Measurements from ENCODE around the gene CAMTA1.
"Not testable (repeated sequence)": the region's sequence is repeated elsewhere in the genome, so short reads cannot be mapped to it uniquely, and the experiment has no call there.

Gene CAMTA1

GRCh38 chr1:6917067-6917466 lies 131.8 kb downstream of the CAMTA1 start:
- H3K36me3 Mint-ChIP-seq (ENCODE audit: low read depth) = no peaks in the 10 kb centered on the region
- DNase-seq = no peak
- no peak overlapping the region for H3K4me3 Mint-ChIP-seq
- no peaks in the 10 kb centered on the region for H3K4me1 Mint-ChIP-seq (ENCODE audit: low read depth)
- H3K9me3 Mint-ChIP-seq = no peaks in the 10 kb centered on the region
- no peak overlapping the region for H3K27ac Mint-ChIP-seq
- peaks cover 41% of the 10 kb centered on the region for H3K27me3 Mint-ChIP-seq

GRCh38 chr1:6918186-6918924 lies 133.1 kb downstream of the CAMTA1 start:
- no peaks in the 10 kb centered on the region for H3K36me3 Mint-ChIP-seq (ENCODE audit: low read depth)
- no peaks in the 10 kb centered on the region for H3K4me1 Mint-ChIP-seq (ENCODE audit: low read depth)
- H3K27ac Mint-ChIP-seq = no peak overlapping the region
- peaks cover 30% of the 10 kb centered on the region for H3K27me3 Mint-ChIP-seq
- H3K9me3 Mint-ChIP-seq = no peaks in the 10 kb centered on the region
- no peak for DNase-seq
- H3K4me3 Mint-ChIP-seq = no peak overlapping the region

GRCh38 chr1:6918925-6919511 lies 133.8 kb downstream of the CAMTA1 start:
- H3K4me1 Mint-ChIP-seq (ENCODE audit: low read depth) = no peaks in the 10 kb centered on the region
- H3K9me3 Mint-ChIP-seq = no peaks in the 10 kb centered on the region
- no peak for DNase-seq
- no peak overlapping the region for H3K4me3 Mint-ChIP-seq
- no peak overlapping the region for H3K27ac Mint-ChIP-seq
- H3K27me3 Mint-ChIP-seq = peaks cover 26% of the 10 kb centered on the region
- no peaks in the 10 kb centered on the region for H3K36me3 Mint-ChIP-seq (ENCODE audit: low read depth)

GRCh38 chr1:6921506-6921905 lies 136.3 kb downstream of the CAMTA1 start:
- H3K4me1 Mint-ChIP-seq (ENCODE audit: low read depth); H3K4me3 Mint-ChIP-seq; H3K9me3 Mint-ChIP-seq; H3K27ac Mint-ChIP-seq; DNase-seq; H3K36me3 Mint-ChIP-seq (ENCODE audit: low read depth); H3K27me3 Mint-ChIP-seq: not testable (repeated sequence)

DNA sequence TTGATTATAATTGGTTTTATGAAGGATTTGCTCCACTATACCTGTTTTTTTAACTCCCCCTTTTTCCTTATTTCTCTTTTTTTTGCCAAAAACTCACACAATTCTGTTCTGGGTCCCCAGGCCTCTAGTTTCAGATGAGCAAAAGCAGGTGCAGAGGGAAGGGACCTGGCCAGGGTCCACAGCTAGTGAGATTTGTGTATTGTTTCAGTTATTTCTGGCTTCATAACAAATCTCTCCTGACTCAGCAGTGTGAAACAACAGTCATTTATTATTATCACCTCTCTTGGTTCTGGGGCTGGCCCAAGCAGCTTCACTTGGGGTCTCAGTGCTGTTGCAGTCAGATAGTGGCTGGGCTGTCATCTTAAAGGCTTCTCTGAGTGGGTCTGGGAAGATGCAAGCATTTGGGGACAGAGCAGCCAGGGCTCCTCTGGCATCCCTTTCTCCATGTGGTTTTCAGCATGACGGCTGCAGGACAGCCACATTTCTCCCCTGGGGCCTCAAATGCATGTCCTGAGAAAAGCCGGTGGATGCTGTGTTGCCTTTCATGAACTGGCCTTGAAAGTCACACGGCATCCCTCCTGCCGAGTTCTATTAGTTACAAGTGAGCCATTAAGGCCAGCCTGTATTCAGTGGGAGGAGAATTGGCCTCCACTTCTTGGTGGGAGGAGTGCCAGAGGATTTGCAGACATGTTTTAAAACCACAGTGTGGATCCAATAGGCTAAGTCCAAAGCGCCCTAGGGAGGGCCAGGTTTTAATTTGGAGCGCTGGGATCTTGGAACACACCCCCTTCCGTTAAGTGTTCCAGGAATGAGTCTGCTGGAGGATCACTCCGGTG lies 137.1 kb downstream of the CAMTA1 start:
- peaks cover under 1% of the 10 kb centered on the region for H3K27me3 Mint-ChIP-seq

DNA sequence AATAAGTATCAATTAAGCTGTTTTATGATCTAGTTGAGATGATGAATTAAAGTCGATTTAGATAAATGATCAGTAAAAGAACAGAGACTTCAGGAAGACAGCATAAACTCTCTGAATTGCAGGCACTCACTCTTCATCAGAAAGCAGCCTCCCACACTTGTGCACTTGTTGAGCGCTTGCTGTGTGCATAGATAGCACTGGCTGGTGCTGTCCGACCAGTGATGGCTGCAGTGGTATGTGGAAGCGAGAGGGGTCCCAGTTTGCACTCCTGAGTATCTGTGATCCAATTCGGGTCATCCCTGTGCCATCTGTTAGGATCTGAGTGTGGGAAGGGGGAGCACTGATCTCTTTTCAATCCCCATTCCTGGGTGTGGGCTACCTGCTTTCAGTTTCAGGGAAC lies 137.8 kb downstream of the CAMTA1 start:
- no peaks in the 10 kb centered on the region for H3K36me3 Mint-ChIP-seq (ENCODE audit: low read depth)
- no peaks in the 10 kb centered on the region for H3K9me3 Mint-ChIP-seq
- H3K4me3 Mint-ChIP-seq = no peak overlapping the region
- H3K27ac Mint-ChIP-seq = no peak overlapping the region
- DNase-seq = no peak
- H3K4me1 Mint-ChIP-seq (ENCODE audit: low read depth) = no peaks in the 10 kb centered on the region
- no peaks in the 10 kb centered on the region for H3K27me3 Mint-ChIP-seq

More for the DNA sequence above, 137.1 kb downstream of the CAMTA1 start:
- no peaks in the 10 kb centered on the region for H3K4me1 Mint-ChIP-seq (ENCODE audit: low read depth)
- H3K4me3 Mint-ChIP-seq = no peak overlapping the region
- H3K36me3 Mint-ChIP-seq (ENCODE audit: low read depth) = no peaks in the 10 kb centered on the region
- H3K9me3 Mint-ChIP-seq = no peaks in the 10 kb centered on the region
- no peak overlapping the region for H3K27ac Mint-ChIP-seq
- DNase-seq = no peak

- H3K27me3 Mint-ChIP-seq = peaks cover 1% of the 10 kb centered on the region
- H3K36me3 Mint-ChIP-seq (ENCODE audit: low read depth) = no peaks in the 10 kb centered on the region
- DNase-seq = no peak
- no peaks in the 10 kb centered on the region for H3K4me1 Mint-ChIP-seq (ENCODE audit: low read depth)
- H3K9me3 Mint-ChIP-seq = no peaks in the 10 kb centered on the region
- no peak overlapping the region for H3K4me3 Mint-ChIP-seq
- H3K27ac Mint-ChIP-seq = no peak overlapping the region
Measured at GRCh38 chr1:6923416-6923815, 138.2 kb downstream of the CAMTA1 start.

DNA sequence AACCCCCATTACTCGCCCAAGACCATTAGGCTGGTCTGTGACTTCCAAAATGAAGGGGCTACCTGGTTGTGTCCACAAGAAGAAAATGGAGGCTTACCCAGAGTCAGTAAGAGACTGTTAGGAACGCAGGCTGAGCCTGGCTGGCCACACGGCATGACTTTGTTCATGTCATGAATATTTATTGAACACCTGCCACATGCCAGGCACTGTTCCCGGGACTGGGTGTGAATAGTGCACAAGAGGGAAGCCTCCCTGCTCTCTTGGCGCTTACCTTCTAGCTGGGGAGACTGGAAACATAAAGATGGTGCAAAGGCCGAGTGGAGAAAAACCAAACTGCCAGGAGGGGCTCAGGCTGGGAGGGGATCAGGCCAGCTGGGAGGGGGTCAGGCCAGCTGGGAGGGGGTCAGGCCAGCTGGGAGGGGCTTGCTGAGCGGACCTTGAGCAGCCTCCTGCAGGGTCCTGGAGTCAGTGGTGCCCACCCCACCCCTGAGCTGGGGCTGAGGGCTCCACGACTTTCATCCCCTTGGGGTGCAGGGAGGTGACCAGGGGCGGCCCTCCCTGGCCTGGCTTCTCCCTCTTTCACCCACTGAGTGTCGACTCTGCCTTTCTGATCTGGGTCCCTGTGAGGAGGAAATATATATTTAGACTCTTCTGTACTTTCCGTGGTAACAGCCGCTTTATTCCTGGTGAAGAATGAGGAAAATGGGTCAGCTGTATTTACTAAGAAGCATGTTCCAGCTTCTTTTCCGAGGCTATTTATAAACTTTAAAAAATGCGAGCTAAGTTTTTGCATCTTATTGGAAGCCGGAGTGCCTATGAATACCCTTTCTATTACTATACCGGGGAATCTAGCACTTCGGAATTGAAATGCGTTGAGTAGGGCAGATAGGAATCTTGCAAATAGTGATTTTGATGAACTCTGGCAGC lies 139.0 kb downstream of the CAMTA1 start:
- H3K36me3 Mint-ChIP-seq (ENCODE audit: low read depth) = no peaks in the 10 kb centered on the region
- H3K27me3 Mint-ChIP-seq = peaks cover 4% of the 10 kb centered on the region
- H3K9me3 Mint-ChIP-seq = no peaks in the 10 kb centered on the region
- no peak overlapping the region for H3K4me3 Mint-ChIP-seq
- no peak for DNase-seq
- H3K27ac Mint-ChIP-seq = no peak overlapping the region
- H3K4me1 Mint-ChIP-seq (ENCODE audit: low read depth) = no peaks in the 10 kb centered on the region

DNA sequence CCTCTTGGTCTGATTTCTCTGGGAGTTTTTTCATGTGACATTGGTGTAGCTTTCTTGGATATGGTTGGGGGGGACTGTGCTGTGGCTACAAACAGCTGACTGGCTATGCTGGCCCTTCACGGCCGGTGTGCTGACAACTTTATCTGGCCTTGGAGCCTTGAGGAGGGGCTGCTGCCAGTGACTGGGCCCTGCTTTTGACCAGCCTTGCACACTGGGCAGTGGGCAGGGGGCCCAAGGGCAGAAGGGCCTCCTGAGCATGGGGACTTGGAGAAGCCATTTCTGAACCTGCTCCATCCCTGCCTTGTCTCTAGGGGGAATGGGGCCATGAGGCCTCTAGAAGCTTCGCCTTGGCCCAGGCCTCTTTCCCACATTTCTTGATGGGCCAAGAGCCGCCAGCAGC lies 139.6 kb downstream of the CAMTA1 start:
- Mint-ChIP-seq H3K27me3 (peaks cover 7% of the 10 kb centered on the region), H3K36me3 (ENCODE audit: low read depth) (no peaks in the 10 kb centered on the region)
- DNase-seq = no peak

DNA sequence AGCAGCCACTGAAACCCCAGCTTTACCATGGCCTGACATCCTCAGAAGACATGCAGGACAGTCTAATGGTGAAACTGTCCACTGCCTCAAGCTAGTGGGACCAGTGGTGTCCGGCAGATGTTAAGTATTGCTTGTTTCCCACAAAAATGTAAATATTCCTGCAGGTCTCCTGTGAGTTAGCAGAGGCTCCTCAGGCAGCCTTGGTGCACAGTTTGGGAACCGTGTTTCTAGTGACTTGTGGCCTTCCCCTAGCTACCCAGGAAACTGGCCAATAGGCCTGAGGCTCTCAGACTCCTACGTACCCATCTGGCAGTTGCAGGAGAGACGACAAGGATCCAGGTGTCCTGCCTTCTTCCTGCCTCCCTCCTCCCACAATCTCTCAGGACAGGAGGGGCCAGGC lies 142.4 kb downstream of the CAMTA1 start:
- Mint-ChIP-seq H3K36me3 (ENCODE audit: low read depth) (no peaks in the 10 kb centered on the region), H3K27me3 (peaks cover 24% of the 10 kb centered on the region), H3K27ac (no peak overlapping the region), H3K9me3 (no peaks in the 10 kb centered on the region), H3K4me3 (no peak overlapping the region), H3K4me1 (ENCODE audit: low read depth) (no peaks in the 10 kb centered on the region)
- no peak for DNase-seq

More for the DNA sequence above, 139.6 kb downstream of the CAMTA1 start:
- H3K27ac Mint-ChIP-seq = no peak overlapping the region
- H3K4me1 Mint-ChIP-seq (ENCODE audit: low read depth) = no peaks in the 10 kb centered on the region
- no peak overlapping the region for H3K4me3 Mint-ChIP-seq
- no peaks in the 10 kb centered on the region for H3K9me3 Mint-ChIP-seq

DNA sequence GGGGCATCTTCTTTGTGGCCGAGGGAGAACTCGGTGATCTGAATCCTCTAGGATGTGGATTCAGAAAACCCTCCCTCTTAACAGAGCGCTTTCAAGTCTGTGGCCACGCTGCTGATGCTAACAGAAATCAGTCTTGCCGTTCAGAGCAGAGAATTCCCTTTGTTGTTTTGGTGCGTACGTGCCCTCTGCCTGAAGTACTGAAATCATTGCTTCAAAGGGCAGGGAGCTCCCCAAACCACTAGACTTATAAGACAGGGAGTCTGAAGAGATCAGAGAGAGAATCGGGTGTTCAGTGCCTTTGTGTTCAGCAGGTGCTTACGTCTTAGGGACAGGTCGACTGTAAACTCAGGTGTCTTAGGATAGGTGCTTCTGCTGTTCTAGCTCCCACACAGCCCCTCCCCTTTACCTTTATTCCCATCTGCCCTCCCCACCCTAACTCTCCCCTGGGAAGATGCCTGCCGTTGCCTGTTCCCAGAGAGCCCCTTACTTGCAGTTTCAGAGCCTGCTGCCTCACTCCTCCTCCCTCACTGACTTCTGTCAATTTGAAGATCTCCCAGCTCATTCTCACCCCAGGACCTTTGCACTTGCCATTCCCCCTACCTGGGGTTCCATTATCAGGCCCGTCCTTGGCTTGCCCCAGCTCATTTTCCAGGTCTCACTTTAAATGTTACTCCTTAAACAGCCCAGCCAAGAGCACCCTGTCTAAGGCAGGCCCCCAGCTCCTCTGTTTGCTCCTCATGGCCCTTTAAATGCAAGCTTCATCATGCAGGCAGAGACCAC lies 143.0 kb downstream of the CAMTA1 start:
- Mint-ChIP-seq H3K36me3 (ENCODE audit: low read depth) (no peaks in the 10 kb centered on the region), H3K9me3 (no peaks in the 10 kb centered on the region), H3K4me1 (ENCODE audit: low read depth) (no peaks in the 10 kb centered on the region), H3K4me3 (no peak overlapping the region), H3K27ac (no peak overlapping the region), H3K27me3 (peaks cover 25% of the 10 kb centered on the region)
- DNase-seq = no peak

DNA sequence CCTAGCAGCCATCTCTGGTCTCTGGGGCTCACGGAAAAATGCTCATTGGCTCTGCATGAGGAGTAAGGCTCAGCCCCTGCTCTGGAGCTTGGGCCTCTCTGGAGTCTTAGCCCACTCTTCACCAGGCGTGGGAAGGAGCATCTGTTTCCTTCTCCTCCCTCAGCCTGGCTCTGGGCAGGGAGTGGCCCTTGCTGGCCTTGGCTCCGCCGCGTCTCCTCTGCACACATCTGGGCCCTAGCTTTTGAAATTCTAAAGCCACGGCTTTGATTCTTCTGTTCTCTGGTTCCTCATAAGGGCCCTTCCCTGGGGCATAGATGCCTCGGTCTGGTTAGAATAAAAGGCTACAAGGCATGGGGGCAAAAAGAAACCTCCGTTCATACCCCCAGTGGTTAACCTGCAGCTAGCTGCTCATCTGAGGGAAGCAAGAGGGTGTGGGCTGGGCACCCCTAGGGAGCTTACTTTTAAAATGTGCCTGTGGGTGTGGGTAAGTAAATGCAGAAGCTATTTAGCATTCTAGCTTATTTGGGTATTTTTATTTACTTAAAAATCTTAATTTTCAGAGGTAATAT lies 145.6 kb downstream of the CAMTA1 start:
- H3K36me3 Mint-ChIP-seq (ENCODE audit: low read depth) = no peaks in the 10 kb centered on the region
- no peaks in the 10 kb centered on the region for H3K4me1 Mint-ChIP-seq (ENCODE audit: low read depth)
- no peak overlapping the region for H3K4me3 Mint-ChIP-seq
- no peak for DNase-seq
- H3K27ac Mint-ChIP-seq = no peak overlapping the region
- H3K9me3 Mint-ChIP-seq = no peaks in the 10 kb centered on the region
- peaks cover 25% of the 10 kb centered on the region for H3K27me3 Mint-ChIP-seq

DNA sequence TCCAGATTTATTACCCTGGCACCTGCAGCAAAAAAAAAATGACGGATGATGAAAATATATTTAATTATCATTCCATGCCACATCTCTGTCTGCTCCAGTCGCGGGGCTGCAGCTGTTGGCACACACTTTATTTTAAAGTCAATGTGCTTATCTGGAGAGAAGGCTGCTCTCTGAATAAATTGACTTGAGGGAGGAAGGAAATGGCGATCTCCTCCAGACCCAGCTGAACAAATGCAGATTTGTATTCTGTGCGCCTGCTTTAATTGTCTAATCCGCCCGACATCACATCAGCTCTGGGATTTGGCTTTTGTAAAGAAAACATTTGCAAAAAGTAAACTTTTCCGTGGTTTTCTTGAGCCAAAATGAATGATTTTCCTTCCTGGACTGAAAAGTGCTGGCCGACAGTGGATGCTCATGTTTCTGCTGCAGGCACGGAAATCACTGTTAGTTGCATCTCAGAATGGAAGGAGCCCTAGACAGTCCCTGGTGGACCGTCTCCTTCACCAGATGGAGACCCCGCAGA lies 150.2 kb downstream of the CAMTA1 start:
- Mint-ChIP-seq H3K4me3 (no peak overlapping the region), H3K27me3 (peaks cover 25% of the 10 kb centered on the region), H3K4me1 (ENCODE audit: low read depth) (no peaks in the 10 kb centered on the region), H3K27ac (no peak overlapping the region), H3K36me3 (ENCODE audit: low read depth) (no peaks in the 10 kb centered on the region), H3K9me3 (no peaks in the 10 kb centered on the region)
- DNase-seq = no peak
